ENCODE data around the gene ROR1.

The ROR1 gene

DNA sequence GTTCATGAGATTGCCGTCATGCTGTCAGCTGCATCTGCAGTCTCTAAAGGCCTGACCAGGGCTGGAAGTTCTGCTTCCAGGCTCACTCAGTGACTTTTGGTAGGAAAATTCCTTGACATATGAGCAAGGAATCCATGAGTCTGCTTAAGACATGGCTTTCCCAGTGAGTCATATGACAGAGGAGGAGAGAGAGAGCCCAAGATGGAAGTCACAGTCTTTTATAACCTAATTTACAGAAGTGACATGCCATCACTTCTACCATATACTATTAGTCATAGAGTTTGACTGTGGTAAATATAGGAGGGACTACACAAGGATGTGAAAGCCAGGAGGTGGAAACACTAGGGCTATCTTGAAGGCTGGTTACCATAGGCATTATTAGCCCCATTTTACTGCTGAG lies 115.2 kb downstream of the ROR1 start:
- peaks cover 6 to 8% of the 10 kb centered on the region in 2 donors for H3K27me3 Mint-ChIP-seq
- H3K27ac Mint-ChIP-seq, result peak overlapping the region; percentile 51
- no peak for DNase-seq
- H3K4me1 Mint-ChIP-seq, result peaks cover 41 to 70% of the 10 kb centered on the region in 2 donors
- H3K4me3 Mint-ChIP-seq, result no peak overlapping the region
- peaks cover 6 to 7% of the 10 kb centered on the region in 2 donors for H3K9me3 Mint-ChIP-seq
- peaks cover 0 to 4% of the 10 kb centered on the region in 2 donors for H3K36me3 Mint-ChIP-seq
- ATAC-seq (replicated peaks), result peak; percentile 60 to 66

DNA sequence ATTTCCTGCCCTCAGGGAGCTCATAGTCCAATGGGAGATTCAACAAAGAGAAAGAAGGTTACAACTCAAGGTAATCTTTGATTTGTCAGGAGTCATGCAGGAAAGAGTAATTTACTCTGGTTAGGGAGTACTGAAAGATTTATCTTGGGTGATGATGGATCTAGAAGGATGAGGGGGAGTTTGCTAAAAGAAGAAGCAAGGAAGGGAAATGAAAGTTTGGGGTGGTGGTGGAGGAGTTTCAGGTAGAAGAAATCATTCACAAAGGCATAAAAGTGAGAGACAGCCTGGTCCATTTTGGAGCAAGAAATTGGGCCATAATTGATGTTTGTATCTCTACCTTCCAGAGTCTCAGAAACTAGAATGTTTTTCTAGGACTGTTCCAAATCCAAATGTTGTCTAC lies 116.7 kb downstream of the ROR1 start:
- ATAC-seq (replicated peaks), result no peak
- Mint-ChIP-seq H3K9me3 (peaks cover 7% of the 10 kb centered on the region in 2 donors), H3K4me1 (peaks cover 44 to 80% of the 10 kb centered on the region in 2 donors), H3K27ac (peak overlapping the region; percentile 31), H3K4me3 (peak overlapping the region; percentile 51 to 54), H3K27me3 (no peaks in the 10 kb centered on the region), H3K36me3 (peaks cover 0 to 4% of the 10 kb centered on the region in 2 donors)
- no peak for DNase-seq

DNA sequence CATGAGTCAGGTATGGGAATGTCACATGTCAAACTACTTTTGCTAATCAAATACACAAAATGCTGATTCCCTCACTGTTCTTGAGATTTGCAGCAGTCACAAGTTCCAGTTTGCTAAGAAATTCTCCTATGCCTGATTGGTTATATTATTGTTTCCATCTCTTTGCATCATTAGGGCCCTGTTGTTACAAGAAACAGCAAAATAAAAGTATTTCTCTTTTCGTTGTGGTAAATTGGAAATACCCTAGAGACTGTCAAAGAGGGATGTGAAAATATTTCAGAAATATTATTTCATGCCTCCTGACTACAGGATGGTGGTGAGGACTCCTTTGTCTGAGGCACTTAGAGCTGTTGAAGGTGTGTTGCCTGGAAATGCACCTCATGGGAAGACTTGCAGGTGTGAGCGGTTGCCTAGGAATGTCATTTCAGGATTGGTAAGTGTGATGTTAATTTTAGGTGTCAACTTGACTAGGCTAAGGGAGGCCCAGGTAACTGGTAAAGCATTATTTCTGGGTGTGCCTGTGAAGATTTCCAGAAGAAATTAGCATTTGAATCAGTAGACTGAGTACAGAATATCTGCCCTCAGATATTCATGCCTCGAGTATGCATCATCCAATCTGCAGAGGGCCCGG lies 117.4 kb downstream of the ROR1 start:
- H3K9me3 Mint-ChIP-seq, result peaks cover 7 to 9% of the 10 kb centered on the region in 2 donors
- peaks cover 46 to 84% of the 10 kb centered on the region in 2 donors for H3K4me1 Mint-ChIP-seq
- peaks cover 3 to 4% of the 10 kb centered on the region in 2 donors for H3K36me3 Mint-ChIP-seq
- peak overlapping the region; percentile 31 for H3K27ac Mint-ChIP-seq
- peaks cover 4 to 6% of the 10 kb centered on the region in 2 donors for H3K27me3 Mint-ChIP-seq
- H3K4me3 Mint-ChIP-seq, result peak overlapping the region; percentile 51 to 54
- no peak for DNase-seq
- peak; percentile 51 to 63 for ATAC-seq (replicated peaks)

- H3K27me3 Mint-ChIP-seq, result peaks cover 4 to 10% of the 10 kb centered on the region in 2 donors
- peaks cover 7 to 9% of the 10 kb centered on the region in 2 donors for H3K9me3 Mint-ChIP-seq
- H3K4me3 Mint-ChIP-seq, result peak overlapping the region; percentile 31 to 58
- H3K4me1 Mint-ChIP-seq, result peaks cover 44 to 72% of the 10 kb centered on the region in 2 donors
- DNase-seq (peak; percentile 77), ATAC-seq (replicated peaks) (peak; percentile 89 to 94)
- peak overlapping the region; percentile 88 for H3K27ac Mint-ChIP-seq
- H3K36me3 Mint-ChIP-seq, result peaks cover 3 to 4% of the 10 kb centered on the region in 2 donors
Observed at GRCh38 chr1:63892632-63893395, 119.0 kb downstream of the ROR1 start.

- Mint-ChIP-seq H3K27ac (peak overlapping the region; percentile 33), H3K27me3 (peaks cover 11 to 16% of the 10 kb centered on the region in 2 donors), H3K9me3 (peaks cover 7 to 9% of the 10 kb centered on the region in 2 donors), H3K4me1 (peaks cover 44 to 72% of the 10 kb centered on the region in 2 donors), H3K4me3 (no peak overlapping the region), H3K36me3 (peaks cover 4 to 9% of the 10 kb centered on the region in 2 donors)
- DNase-seq (no peak), ATAC-seq (replicated peaks) (no peak)
Observed at GRCh38 chr1:63893976-63894375, 120.2 kb downstream of the ROR1 start.

DNA sequence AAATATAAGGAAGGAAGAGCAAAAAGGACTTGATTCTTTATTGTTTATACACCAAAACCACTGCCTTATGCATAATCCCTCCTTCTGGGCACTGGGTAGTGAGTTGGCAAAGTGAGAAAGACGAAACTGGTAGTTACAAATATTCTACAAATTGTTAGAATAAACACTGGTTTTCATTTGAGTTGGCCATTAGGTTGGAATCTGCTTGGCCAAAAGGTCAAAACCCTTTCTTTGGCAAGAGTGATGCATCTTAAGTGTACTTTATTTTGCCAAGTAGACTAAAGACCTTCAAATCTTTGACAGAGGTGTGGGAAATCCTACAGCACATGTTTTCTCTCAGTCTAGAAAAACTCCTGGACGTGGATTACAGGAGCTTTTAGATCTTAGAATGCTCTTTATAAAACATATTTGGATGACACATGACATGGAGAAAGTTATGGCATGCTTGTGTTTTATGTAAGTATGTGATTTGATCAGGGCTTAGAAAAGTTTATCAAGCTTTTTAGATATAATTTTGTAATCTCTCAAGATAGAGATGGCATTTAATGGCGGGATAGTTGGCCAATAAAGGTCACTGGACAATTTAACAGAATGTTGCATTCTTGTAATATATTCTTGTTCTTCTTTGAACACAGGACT lies 120.9 kb downstream of the ROR1 start:
- ATAC-seq (replicated peaks) (no peak), DNase-seq (no peak)
- peaks cover 4 to 9% of the 10 kb centered on the region in 2 donors for H3K36me3 Mint-ChIP-seq
- H3K27me3 Mint-ChIP-seq, result peaks cover 16% of the 10 kb centered on the region in 2 donors
- peaks cover 7 to 9% of the 10 kb centered on the region in 2 donors for H3K9me3 Mint-ChIP-seq
- peaks cover 46 to 74% of the 10 kb centered on the region in 2 donors for H3K4me1 Mint-ChIP-seq
- H3K27ac Mint-ChIP-seq, result no peak overlapping the region
- no peak overlapping the region for H3K4me3 Mint-ChIP-seq

DNA sequence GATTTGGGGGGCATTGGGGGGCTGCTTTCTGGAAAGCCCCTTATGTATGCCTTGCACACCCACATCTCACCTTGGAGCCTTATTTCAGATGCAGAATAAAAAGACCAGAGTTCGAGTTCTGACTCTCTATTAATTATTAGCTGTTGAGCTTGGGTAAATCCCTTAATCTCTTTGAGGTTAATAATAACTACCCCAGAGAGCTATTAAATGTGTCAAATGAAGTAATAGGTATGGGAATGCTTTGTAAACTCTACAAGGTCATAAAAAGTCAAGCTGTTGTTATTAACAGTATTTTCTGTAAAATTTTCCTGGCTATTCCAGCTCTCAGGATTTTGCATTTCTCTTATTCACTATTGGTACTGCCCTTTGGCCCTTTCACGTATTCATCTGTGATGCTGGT lies 122.9 kb downstream of the ROR1 start:
- peaks cover 0 to 5% of the 10 kb centered on the region in 2 donors for H3K9me3 Mint-ChIP-seq
- peaks cover 30 to 56% of the 10 kb centered on the region in 2 donors for H3K4me1 Mint-ChIP-seq
- peaks cover 16% of the 10 kb centered on the region in 2 donors for H3K27me3 Mint-ChIP-seq
- ATAC-seq (replicated peaks) (no peak), DNase-seq (no peak)
- no peak overlapping the region for H3K4me3 Mint-ChIP-seq
- H3K36me3 Mint-ChIP-seq, result peaks cover 4 to 5% of the 10 kb centered on the region in 2 donors
- H3K27ac Mint-ChIP-seq, result no peak overlapping the region

DNA sequence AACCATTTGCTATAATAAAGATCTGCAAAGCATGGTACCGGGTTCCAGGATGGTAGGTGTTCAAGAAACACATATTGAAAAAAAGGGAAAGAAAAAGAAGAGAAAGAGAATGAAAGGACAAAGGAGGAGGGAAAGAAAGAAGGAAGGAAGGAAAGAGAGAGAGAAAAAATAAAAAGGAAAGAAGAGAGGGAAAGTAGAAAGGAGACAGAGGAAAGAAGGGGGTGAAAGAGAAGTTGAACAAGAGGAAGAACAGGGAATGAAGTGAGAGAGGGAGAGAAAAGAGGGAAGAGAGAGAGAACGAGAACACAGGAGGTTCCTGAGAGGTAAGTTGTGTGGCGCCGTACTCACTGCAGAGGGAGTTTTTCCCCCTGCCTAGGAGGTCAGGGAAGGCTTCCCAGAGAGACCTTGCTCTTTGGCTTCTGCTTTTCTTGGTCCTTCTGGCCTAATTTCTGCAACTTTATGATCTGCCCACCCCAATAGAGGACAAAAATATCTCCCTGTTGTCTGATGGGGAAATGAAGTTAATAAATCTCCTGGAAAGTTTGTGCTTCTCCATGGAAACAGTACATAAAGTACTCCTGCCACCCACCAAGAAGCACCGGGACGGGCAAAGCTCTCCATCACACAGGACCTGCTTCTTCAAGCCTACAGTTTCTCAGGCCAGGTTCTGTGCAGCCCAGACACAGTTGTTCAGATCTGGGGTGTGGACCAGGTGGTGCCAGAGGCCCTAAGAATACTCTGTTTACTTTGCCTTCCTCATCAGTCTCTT lies 124.8 kb downstream of the ROR1 start:
- Mint-ChIP-seq H3K27me3 (peaks cover 16% of the 10 kb centered on the region in 2 donors), H3K27ac (peak overlapping the region; percentile 27)

DNA sequence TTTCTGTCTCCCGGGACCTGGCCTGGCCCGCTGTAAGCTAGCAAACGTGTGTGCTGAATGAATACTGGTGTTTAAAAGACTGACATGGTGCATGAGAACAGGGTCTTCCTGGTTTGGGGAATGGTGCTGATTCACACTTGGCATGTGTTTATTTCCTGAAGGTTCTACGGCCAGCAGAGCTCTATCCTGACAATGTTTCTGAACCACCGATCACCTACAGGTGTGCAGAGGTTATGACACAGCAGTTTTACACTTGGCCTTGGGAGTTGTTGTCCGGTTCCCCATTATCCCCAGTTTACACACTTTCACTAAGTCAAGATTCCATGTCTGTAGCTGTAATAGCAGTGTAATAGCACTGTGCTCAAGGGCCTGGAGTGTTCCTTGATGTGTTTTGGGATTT lies 127.3 kb downstream of the ROR1 start:
- peaks cover 1 to 5% of the 10 kb centered on the region in 2 donors for H3K36me3 Mint-ChIP-seq

More for the DNA sequence above, 124.8 kb downstream of the ROR1 start:
- Mint-ChIP-seq H3K4me1 (peaks cover 20 to 50% of the 10 kb centered on the region in 2 donors), H3K36me3 (peaks cover 4 to 5% of the 10 kb centered on the region in 2 donors), H3K4me3 (no peak overlapping the region), H3K9me3 (peaks cover 0 to 5% of the 10 kb centered on the region in 2 donors)
- no peak for DNase-seq
- no peak for ATAC-seq (replicated peaks)

DNA sequence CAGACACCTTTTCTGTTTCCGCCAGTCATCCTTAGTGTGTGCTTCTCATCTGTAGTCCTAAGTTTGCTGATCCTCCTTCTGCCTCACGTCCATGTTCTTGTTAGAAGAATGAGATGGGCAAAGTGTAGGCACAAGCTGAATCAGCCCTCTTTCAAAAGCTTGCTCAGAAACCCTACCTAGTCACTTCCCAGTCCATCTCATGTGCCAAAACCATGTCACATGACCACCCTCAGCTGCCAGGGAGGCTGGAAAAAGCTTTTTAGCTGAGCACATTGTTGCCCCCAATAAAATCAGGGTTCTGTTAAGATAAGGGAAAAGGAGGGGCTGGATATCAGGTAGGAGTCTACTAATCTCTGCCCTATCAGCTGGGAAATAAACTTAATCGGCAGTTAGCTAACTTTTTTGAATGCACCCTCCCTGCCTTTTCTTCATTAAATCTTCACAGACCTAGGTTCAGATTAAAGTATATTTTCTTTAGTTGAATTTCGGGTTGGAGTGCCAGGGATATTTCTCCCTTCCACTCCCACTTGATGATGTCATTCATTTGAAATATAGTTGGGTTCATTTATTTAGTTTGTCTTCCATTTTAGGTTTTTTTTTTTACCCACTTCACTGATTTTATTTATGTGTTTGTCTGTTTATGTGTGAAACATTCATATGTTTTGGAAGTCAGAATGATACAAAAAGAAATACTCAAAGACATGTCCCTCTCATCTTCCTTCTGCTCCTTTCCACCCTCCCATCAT lies 129.2 kb downstream of the ROR1 start:
- peaks cover 6 to 11% of the 10 kb centered on the region in 2 donors for H3K27me3 Mint-ChIP-seq
- peak overlapping the region in 1 of 2 donors; percentile 18 for H3K4me3 Mint-ChIP-seq
- no peak for DNase-seq
- no peaks in the 10 kb centered on the region for H3K9me3 Mint-ChIP-seq
- peaks cover 1 to 5% of the 10 kb centered on the region in 2 donors for H3K36me3 Mint-ChIP-seq
- H3K4me1 Mint-ChIP-seq, result peaks cover 26 to 51% of the 10 kb centered on the region in 2 donors
- no peak overlapping the region for H3K27ac Mint-ChIP-seq
- no peak for ATAC-seq (replicated peaks)

More for the DNA sequence above, 127.3 kb downstream of the ROR1 start:
- Mint-ChIP-seq H3K27me3 (peaks cover 11% of the 10 kb centered on the region in 2 donors), H3K4me1 (peaks cover 26 to 51% of the 10 kb centered on the region in 2 donors), H3K27ac (no peak overlapping the region), H3K4me3 (no peak overlapping the region), H3K9me3 (no peaks in the 10 kb centered on the region)
- DNase-seq (no peak), ATAC-seq (replicated peaks) (no peak)

DNA sequence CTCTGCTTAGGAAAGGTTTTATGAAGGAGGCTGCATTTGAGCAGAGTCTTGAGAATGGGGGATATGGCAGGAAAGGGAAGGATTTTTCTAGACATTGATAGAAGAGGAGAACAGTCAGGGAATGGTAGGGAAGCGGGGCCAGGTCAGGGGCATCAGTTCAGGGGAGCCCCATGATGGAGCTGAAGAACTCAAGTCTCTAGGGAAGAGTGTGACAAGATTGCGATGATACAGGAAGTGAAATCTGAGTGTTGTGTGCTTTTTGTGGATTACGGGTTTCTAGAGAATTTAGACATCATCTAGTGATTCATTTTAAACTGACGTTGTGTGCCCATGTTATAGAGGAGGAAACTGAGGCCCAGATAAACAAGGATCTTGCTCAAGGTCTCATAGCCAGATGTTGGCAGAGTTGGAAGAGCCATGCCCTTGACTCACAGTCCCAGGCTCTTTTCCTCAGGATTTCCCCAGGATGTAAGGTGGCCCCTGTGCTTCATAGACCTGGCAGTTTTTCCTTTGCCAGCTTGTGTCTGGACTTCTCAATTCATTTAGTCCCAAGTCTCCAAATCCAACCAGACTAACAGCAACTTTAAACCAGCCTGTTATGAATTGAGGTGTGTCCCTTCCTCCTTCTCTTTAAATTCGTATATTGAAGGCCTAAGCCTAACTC lies 130.3 kb downstream of the ROR1 start:
- no peaks in the 10 kb centered on the region for H3K36me3 Mint-ChIP-seq
- H3K27me3 Mint-ChIP-seq, result peaks cover 0 to 3% of the 10 kb centered on the region in 2 donors
- peak; percentile 94 to 96 for ATAC-seq (replicated peaks)
- no peaks in the 10 kb centered on the region for H3K9me3 Mint-ChIP-seq
- DNase-seq, result peak; percentile 25
- peak overlapping the region; percentile 82 for H3K27ac Mint-ChIP-seq
- H3K4me1 Mint-ChIP-seq, result peaks cover 21 to 40% of the 10 kb centered on the region in 2 donors
- peak overlapping the region in 1 of 2 donors; percentile 36 for H3K4me3 Mint-ChIP-seq

DNA sequence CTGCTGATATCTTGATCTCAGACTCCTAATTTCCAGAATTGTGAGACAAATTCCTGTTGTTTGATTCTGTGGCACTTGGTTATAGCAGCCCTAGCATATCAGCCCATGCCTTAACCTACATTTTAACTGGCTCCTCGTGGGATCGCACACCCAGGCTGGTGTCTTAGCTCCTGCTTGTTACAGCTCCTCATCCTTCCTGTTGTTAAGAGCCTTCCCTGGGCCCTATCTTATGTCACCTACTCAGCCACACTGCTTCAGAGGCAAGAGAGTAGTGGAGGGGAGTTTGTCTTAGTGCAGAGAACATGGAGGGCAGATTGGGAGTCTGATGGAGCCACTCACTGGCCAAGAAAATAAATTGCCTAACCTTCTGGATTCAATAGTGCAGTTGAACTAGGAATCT lies 131.0 kb downstream of the ROR1 start:
- H3K27me3 Mint-ChIP-seq, result no peaks in the 10 kb centered on the region
- ATAC-seq (replicated peaks) (no peak), DNase-seq (no peak)
- peaks cover 17 to 33% of the 10 kb centered on the region in 2 donors for H3K4me1 Mint-ChIP-seq
- H3K4me3 Mint-ChIP-seq, result no peak overlapping the region
- H3K36me3 Mint-ChIP-seq, result no peaks in the 10 kb centered on the region
- H3K27ac Mint-ChIP-seq, result peak overlapping the region; percentile 82
- H3K9me3 Mint-ChIP-seq, result no peaks in the 10 kb centered on the region
